GM19035 (cell line): ENCODE measurements around the gene AHDC1.

Experiments used
- ATAC-seq: cut with Tn5 transposase; IDR thresholded peaks from one replicate; pipeline ENCODE4 v1.9.1; 2021; ENCODE audit not compliant: unreplicated experiment

Gene AHDC1

GRCh38 chr1:27585684-27586083, 18.3 kb downstream of the AHDC1 start:
- ATAC-seq = no peak

GRCh38 chr1:27584453-27584852, 19.5 kb downstream of the AHDC1 start:
- ATAC-seq = no peak

DNA sequence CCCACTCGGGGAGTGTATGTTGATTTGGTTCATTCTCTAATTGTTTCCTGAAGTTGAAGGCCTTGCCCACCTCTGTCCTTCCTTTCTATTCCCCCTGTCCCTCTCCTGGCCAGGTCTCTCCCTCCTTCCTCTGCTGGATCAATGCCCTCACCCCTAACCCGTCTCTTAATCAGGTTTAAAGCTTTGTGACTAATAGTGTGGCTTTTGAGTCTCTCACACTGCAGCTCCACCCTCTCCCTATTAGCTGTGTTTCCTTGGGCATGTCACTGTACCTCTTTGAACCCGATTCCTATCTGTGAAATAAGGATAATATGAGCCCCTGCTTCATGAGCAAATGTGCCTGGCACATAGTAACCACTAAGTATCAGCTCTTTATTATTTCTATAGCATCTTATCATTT, 20.5 kb downstream of the AHDC1 start:
- no peak for ATAC-seq

DNA sequence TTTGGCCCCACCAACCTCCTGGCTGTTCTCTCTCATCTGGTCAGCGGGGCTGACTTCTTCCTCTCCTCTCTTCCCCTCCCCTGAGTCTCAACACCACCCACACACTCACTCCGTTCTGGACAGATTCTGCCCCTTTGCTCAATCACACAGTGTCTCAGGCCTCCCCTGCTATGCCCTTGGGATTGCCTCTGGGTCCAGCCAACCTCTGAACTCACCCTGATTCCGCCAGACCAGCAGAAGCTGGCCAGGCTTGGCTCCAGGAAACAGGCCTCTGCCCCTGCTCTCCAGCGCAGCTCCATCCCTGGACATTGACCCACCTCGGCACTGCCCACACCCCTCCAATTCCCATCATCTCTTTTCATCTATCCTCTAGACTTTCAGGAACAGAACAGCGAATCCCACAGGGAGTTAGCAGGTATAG, 22.1 kb downstream of the AHDC1 start:
- ATAC-seq = no peak

GRCh38 chr1:27577504-27578188, 26.3 kb downstream of the AHDC1 start:
- no peak for ATAC-seq

DNA sequence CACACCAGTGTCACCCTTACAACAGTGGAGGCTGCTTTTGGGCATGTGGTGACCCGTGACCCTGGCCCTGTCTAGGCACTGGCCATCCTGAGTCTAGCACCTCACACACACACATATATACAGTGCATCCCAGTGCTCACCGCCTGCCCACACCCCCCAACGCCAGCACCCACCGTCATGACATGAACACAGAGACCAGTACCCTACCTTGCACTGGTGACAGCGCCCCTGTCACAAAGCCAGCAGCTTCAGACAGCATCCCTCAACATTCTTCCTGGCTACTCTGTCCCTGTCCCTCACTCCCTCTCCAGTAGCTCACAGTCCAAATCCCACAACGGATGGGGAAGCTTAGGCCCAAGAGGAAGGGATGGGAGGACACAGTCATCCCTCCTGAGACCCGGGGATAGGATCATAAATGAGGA, 27.1 kb downstream of the AHDC1 start:
- no peak for ATAC-seq

GRCh38 chr1:27575840-27576331, 28.1 kb downstream of the AHDC1 start:
- no peak for ATAC-seq

DNA sequence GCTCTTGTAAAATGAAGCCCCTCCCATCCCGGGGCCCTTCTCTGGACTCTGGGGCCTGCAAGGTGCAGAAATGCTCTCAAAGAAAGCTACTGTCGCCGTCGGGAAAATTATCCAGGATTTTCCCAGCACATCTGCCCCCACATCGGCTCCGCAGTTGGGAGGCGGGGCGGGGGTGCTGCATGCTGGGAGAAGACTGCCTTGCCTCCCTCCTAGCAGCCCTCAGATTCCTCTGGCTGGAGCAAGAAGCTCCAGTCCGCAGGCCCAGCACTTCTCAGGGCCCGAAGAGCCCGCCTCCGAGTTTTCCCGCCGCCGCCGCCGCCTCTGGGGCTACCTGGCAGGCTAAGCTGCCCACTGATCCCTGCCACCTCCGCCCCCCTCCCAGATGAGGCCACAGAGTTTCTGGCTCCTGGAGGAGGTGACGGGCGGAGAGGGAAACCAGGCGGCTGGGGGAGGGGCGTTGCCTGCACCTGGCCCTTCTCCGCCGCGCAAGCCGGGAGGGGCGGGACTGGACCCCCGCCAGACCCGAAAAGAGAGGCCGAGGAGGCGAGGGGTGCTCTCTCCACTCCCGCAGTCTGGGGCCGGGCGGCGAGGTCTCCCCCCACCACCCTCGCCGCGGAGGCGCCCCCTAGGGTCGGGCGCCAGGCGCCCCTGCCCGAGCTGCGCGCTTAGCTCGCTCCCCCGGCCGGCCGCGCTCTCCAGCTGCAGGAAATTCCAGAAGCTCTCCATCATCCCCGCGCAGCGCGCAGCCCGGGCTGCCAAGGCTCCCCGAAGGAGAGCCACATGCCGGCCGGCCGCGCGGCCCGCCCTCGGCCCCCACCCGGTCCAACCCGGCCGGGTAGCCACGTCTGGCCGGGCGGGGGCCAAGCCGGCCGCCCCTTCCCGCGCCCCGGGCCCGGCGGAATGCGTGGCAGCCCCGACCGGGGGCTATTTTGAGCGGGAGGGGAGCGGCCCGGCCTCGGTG, 28.8 kb downstream of the AHDC1 start:
- ATAC-seq = no peak

- ATAC-seq = no peak
Observed at GRCh38 chr1:27574001-27574781, 29.8 kb downstream of the AHDC1 start.

GRCh38 chr1:27572679-27573426, 31.1 kb downstream of the AHDC1 start:
- ATAC-seq = no peak

DNA sequence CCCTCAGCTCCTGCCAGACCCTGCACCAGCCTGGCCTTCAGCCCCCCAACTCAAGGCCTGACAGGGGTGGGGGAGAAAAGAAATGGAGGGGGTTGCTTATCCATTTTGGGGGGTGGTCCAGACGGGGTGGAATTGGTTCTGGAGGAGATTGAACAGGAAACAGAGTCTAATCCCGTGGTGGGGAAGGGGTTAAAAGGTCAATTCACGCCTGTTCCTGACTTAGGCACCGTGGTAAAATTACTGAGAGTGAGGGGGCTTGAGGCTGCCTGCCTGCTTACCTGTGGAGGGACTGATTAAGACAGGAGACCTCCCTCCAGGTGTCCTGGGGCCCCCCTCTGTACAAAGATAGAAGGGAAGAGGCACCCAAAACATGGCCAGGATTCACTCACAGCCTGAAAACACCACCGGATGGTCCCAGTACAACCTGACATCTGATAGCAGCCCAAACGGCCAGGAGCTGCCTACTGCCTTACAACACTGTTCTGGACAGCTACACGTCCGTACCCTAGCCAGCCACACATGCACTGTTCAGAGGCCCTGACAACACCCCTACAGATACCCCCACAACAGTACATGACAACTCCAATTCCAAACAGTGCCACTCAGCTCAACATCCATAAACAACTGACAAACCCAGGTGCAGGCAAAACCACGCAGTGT, 31.8 kb downstream of the AHDC1 start:
- ATAC-seq = no peak

DNA sequence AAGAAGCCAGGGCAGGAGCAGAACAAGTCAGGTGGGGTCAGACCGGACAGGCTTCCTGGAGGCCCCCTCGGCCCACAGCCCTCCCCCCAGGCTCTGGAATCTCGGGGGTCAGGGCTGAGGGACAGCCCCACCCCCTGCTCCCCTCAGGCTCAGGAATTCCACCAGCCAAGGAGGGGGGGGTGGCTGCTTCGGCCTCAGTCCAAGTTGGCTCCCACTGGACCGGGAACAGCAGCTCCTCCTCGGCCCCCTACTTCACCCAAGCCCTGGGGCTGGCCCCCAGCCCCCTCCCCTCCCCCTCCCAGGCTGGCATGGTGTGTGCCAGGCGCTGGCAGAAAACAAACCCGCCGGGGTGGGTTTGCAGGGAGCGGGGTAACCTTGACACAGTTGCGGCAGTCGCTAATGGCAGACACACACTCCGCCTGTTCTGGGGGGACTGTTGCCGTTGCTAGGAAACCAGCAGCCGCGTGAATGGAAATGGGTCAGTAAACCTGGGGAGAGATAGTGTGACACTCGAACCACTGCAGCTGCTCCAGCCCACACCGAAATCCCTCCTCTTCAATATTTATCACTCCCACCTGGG, 32.4 kb downstream of the AHDC1 start:
- no peak for ATAC-seq

DNA sequence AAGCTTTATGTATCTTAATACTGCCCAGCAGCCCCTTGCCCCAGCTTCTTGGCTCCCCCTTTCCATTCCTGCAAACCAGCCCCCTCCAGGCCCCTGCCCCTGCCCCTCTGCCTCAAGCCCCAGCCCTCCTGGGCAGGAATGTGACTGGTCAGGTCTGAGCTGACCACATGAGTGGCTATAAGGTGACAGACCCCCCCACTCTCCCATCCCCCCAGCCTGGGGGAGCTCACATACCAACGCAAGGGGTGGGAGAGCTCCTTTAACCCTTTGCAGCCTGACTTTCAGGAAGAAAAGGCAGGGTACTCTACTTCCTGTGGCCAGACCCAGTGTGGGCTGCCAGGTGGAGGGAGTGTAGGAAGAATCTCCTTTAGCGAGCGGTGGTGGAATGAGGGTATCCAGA, 33.2 kb downstream of the AHDC1 start:
- no peak for ATAC-seq

GRCh38 chr1:27570356-27570755, 33.6 kb downstream of the AHDC1 start:
- no peak for ATAC-seq

DNA sequence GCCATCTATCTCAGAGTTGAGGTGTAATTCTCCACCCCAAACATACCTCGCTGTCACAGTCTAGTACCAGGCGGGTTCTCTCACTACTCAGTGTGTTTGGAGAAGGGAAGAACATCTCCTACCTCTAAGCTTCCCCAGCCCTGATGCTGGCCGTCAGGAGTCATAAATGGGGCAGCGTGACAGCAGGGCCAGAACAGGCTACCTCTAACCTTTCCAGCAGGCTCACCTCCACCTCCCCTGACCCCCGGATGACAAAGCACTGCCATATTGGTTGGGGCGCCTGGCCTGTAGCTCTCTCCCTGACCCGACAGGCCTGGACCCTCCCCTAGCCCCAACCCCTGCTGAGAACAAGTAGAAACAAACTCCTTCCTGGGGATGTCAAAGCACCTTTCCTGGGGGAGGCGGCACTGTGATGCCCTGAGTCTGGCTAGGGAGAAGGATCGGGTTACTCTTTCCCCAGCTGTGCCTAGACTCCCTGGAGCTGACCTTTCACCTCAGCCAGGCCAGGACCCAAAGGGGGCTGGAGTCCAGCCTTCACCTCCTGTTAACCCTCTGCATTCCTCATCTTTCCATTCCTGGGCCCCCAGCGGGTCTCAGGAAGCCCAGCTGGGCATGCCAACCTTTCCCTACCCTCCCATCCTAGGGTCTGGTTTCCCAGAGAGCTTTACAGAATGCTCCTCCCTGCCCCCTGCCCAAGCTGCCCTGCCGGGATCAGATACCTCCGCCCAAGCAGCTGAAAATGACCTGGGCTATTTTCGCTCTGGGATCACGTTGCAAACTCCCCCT, 34.2 kb downstream of the AHDC1 start:
- no peak for ATAC-seq

DNA sequence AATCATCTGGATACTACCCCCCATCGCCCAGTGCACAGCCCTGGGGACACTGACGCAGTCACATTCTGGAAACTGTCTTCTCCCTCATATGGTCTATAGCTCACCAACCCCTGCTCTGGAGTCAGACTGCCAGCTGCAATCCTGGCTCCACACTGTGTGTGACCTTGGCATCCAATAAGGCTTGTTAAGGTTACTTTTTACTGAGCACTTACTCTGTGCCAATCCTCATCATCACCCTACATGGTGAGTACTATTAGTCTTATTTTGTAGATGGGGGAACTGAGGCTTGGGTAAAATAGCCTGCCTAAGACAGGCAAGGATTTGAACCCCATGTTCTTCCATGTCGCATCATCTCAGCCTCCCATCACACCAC, 34.9 kb downstream of the AHDC1 start:
- no peak for ATAC-seq

- peak; percentile 90 for ATAC-seq
Observed at GRCh38 chr1:27568300-27569087, 35.5 kb downstream of the AHDC1 start.

DNA sequence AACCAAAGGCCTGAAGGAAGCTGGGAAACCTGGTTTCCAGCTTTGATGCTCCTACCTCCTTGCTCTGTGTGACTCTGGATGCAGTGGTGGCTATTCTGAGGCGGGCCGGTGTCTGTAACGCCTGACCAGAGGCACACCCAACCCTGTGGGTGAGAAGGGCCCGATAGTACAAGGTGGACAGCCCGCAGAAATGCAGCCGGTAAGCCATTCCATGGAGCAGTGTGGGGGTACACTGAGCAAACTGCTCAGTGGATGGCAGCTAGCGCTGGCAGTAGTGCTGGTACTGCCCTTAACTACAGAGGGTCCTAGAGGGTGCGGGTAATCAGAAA, 36.0 kb downstream of the AHDC1 start:
- ATAC-seq = no peak
